Stimulated activated CD4-positive, alpha-beta T cell treated with anti-CD3 and anti-CD28 coated beads, Interleukin-1b, Interleukin-23, amount 100 ng/mL, for 4 hours (primary cell): ENCODE results near the gene C2orf66.

Experiments
- DNase-seq, 2 donors: peaks; one replicate each; pipeline ENCODE4 v3.0.0-alpha.2; 2020; ENCODE audit warnings: low read depth in 2 of 2

The C2orf66 gene

GRCh38 chr2:196759378-196759706, 49.8 kb downstream of the C2orf66 start:
- no peak for DNase-seq

DNA sequence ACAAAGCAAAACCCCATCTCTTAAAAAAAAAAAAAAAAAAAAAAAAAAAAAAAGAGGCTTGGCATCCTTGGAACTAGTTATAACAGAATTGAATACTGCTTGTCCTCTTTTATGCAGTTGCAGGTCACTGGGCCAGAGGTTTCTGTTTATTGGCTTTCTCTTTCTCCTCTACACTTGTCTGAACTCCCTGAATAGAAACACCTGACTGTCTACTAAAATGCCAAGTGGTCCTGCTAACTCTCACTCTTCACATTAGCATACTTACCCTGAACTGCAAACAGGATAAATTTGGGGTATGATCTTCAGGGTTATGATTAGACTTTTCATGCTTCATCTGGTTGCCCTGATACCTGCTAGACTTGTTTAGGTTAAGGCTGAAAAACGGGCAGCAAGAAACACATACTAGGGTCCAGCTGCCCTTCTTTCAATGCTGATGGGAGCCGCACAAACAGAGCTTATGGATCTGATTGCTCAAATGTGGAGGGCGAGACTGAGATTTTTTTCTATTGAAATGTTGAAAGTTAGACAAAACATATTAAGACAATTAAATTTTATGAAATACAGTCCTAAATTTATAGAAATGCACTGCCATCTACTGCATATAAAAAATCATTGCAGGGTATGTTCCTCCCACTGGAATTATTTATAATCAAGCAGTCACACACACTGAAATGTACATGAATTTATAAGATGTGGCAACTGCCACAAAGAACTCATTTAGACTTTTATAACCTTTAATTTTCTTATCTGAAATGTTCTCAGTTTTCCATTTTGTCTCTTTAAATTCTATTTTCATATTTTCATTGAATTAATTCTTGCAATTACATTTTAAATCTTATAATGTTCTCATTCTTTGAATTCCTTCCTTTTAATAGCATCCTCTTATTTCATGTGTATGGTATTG, 50.4 kb downstream of the C2orf66 start:
- DNase-seq: no peak
